Right lobe of liver (tissue), 6 donors: ENCODE results near the gene TOP3A. TPM values are rescaled to one million over a fixed set of nuclear protein-coding genes. Genes with fewer than 3 reads are reported as not detected.
A peak's percentile ranks its signal among the peaks of the same experiment; 100 is the strongest.

ENCODE experiments used
- ATAC-seq, 4 donors: fragments of 200-7000 bp; cut with Tn5 transposase; one replicate each; pipeline ENCODE4 v1.9.1; 2020; ENCODE audit warnings: mild to moderate bottlenecking in 4 of 4, moderate library complexity in 4 of 4
- DNase-seq, 3 donors: peaks; one replicate each; pipeline ENCODE4 v3.0.0-alpha.2; 2020
- H3K27ac ChIP-seq, 3 donors: fragments of 200-600 bp; one replicate each; pipeline ENCODE4 v1.8.0; 2022
- H3K27me3 ChIP-seq, 2 donors: fragments of 200-600 bp; one replicate each; pipeline ENCODE4 v1.8.0; 2022
- H3K36me3 ChIP-seq, 4 donors: fragments of 200-600 bp; sonication (generic) in 1 of 4; one replicate each; pipeline versions ENCODE4 v1.5.1 to v1.8.0; 2017 to 2022; ENCODE audit warnings: control low read depth in 1 of 4
- H3K4me1 ChIP-seq, 4 donors: fragments of 200-600 bp; sonication (generic) in 1 of 4; one replicate each; pipeline versions ENCODE4 v1.5.1 to v1.8.0; 2017 to 2022; ENCODE audit warnings: control low read depth in 1 of 4
- H3K4me3 ChIP-seq, 3 donors: fragments of 200-600 bp; one replicate each; pipeline ENCODE4 v1.8.0; 2022
- H3K9me3 ChIP-seq, 4 donors: fragments of 200-600 bp; sonication (generic) in 1 of 4; one replicate each; pipeline versions ENCODE4 v1.5.1 to v1.8.0; 2017 to 2022; ENCODE audit warnings: control low read depth in 1 of 4
- POLR2A ChIP-seq: fragments of 450-650 bp; IDR thresholded peaks from one replicate; pipeline ENCODE4 v1.6.1; 2017; ENCODE audit warnings: antibody characterized with exemption, mild to moderate bottlenecking
- WGBS: methylation state at CpG from one replicate; pipeline ENCODE4 v1.1.6; 2018; ENCODE audit warnings: low coverage, low lambda C conversion rate; ENCODE audit not compliant: insufficient coverage; ENCODE audit errors: missing lambda C conversion rate; 5-methylcytosine and 5-hydroxymethylcytosine counted together
- intact Hi-C, 2 donors: fragments of 100-400 bp; cut with DNase I; formaldehyde crosslinking; loops; one replicate each; pipeline versions ENCODE4 v1.11.2 to v1.14.1; 2022
- total RNA-seq, 6 experiments: library from RNA; depleted of rRNA in 2 of 6; stranded (reverse); fragments of >200 nt in 2 of 6; fragmentation: NEBNext Ultra II Directional in 3 of 6; extraction: Animal tissue kit (Norgen Biotek cat#: 25700) in 3 of 6; gene quantifications; one replicate each; pipeline versions ENCODE4 v1.1.0 to v1.2.4, GENCODE V29; 2016 to 2023
- TF ChIP-seq, protein P1 (sequence below), 4 donors: fragments of 200-600 bp in 3 of 4; fragments of 450-650 bp in 1 of 4; IDR thresholded peaks; one replicate each; pipeline versions ENCODE4 v1.5.1 to v1.8.0; 2016 to 2022; ENCODE audit warnings: antibody characterized with exemption in 4 of 4, mild to moderate bottlenecking in 2 of 4
- donor health status: DM: no; HTN: yes; CAD: no.
- donor health status: DM: no; HTN: no; CAD: no.
- donor health status: DM: no; HTN: no; CAD: no.
- donor health status: DM: no; HTN: yes; CAD: no.
- donor health status: DM: no; HTN: yes; CAD: no.

TOP3A gene
- total RNA-seq, 6 experiments from 2014 or later: 13.7 to 29.9 (median 20.7) TPM

DNA sequence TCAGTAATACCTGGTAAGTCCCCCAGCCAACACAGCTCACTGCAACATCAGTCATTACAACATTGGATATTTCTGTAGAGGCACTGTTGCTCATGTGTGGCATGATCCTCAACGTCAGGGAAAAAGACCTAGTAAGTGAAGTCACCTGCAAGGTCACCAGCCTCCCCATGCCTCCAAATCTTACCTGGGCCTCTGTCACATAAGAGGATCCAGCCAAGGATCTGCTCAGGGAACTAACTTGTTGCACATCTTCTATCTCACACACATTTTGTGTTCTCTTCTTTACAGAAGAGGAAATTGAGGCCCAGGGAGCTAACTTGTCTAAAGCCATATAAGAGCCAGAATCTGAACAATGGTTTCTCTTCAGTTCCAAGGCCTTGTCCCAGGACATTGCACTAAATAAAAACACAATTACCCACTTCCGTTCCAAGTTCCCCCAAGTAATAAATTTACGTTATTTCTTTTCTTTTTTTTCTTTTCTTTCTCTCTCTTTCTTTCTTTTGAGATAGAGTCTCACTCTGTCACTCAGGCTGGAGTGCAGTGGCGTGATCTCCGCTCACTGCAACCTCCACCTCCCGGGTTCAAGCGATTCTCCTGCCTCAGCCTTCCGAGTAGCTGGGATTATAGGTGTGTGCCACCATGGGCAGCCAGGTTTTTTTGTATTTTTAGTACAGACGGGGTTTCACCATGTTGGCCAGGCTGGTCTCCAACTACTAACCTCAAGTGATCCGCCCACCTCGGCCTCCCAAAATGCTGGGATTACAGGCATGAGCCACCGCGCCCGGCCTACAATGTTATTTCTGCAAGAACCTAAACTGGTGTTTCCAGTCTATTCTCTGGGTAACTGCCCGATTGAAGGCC lies 47.3 kb upstream of the TOP3A start:
- DNase-seq: no peak
- intact Hi-C loops: no loop called here
- H3K4me1 ChIP-seq: peaks cover 0 to 37% (median 15%) of the 10 kb centered on the region in 4 donors
- peak in 2 of 4 donors; percentile 7 to 12 for ATAC-seq
- 15% methylated on average over 9 of the region's 15 CpGs for WGBS
- H3K9me3 ChIP-seq: no peaks in the 10 kb centered on the region
- H3K4me3 ChIP-seq: peak overlapping the region; percentile 19 to 98 (median 90)
- H3K27ac ChIP-seq: peak overlapping the region; percentile 89 to 100 (median 100)
- peaks cover 0 to 19% (median 5%) of the 10 kb centered on the region in 4 donors for H3K36me3 ChIP-seq
- peak; percentile 49 for TF ChIP-seq POLR2A
- TF ChIP-seq, protein P1, sequence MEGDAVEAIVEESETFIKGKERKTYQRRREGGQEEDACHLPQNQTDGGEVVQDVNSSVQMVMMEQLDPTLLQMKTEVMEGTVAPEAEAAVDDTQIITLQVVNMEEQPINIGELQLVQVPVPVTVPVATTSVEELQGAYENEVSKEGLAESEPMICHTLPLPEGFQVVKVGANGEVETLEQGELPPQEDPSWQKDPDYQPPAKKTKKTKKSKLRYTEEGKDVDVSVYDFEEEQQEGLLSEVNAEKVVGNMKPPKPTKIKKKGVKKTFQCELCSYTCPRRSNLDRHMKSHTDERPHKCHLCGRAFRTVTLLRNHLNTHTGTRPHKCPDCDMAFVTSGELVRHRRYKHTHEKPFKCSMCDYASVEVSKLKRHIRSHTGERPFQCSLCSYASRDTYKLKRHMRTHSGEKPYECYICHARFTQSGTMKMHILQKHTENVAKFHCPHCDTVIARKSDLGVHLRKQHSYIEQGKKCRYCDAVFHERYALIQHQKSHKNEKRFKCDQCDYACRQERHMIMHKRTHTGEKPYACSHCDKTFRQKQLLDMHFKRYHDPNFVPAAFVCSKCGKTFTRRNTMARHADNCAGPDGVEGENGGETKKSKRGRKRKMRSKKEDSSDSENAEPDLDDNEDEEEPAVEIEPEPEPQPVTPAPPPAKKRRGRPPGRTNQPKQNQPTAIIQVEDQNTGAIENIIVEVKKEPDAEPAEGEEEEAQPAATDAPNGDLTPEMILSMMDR (IDR thresholded peaks at IDR 0.05): no peak
- no peaks in the 10 kb centered on the region for H3K27me3 ChIP-seq

DNA sequence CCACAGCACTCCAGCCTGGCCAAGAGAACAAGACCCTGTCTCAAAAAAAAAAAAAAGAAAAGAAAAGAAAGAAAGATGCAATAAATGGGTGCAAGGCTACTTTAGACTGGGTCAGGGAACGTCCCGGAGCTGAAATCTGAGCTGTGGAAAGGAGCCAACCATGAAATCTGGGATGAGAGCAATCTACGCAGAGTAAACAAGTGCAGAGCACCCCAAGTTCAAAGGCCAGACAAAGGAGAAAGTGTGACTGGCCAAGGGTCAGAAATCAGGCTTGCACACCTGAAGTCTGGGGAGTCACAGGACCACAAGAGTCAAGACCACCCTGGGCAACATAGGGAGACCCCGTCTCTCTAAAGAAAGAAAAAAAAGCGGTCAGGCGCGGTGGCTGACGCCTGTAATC lies 45.7 kb upstream of the TOP3A start:
- peak overlapping the region in 2 of 3 donors; percentile 90 to 98 for H3K4me3 ChIP-seq
- no peaks in the 10 kb centered on the region for H3K27me3 ChIP-seq
- intact Hi-C loops: no loop called here
- H3K9me3 ChIP-seq: no peaks in the 10 kb centered on the region
- H3K27ac ChIP-seq: peak overlapping the region; percentile 89 to 100 (median 100)
- TF ChIP-seq POLR2A: no peak
- TF ChIP-seq, protein P1 (IDR thresholded peaks at IDR 0.05): no peak
- 27% methylated on average over 5 of the region's 8 CpGs for WGBS
- ATAC-seq (peak; percentile 1 to 12 (median 4)), DNase-seq (peak in 1 of 3 donors; percentile 85)
- H3K4me1 ChIP-seq: peaks cover 0 to 41% (median 15%) of the 10 kb centered on the region in 4 donors
- peaks cover 0 to 26% (median 7%) of the 10 kb centered on the region in 4 donors for H3K36me3 ChIP-seq

DNA sequence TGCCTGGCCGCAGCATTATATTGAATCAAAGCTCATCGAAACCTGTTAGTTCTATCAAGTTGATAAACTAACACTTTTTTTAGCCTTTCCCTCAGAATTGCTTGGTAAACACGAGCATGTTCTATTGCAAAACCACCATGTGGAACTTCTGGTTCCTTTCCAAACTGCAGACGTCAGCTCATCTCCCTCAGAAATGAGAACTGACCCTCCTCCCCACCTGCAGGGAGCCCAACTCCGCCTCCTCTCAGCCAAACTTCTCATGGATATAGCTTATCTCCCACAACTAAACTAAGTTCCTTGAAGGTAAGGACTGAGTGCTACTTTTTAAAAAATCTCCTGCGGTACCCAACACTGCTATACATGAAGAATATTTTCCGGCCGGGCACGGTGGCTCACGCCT lies 41.8 kb upstream of the TOP3A start:
- H3K4me1 ChIP-seq: peaks cover 0 to 41% (median 11%) of the 10 kb centered on the region in 4 donors
- no peaks in the 10 kb centered on the region for H3K9me3 ChIP-seq
- intact Hi-C loops: no loop called here
- DNase-seq (peak; percentile 69 to 91 (median 79)), ATAC-seq (peak; percentile 74 to 86 (median 80))
- H3K27ac ChIP-seq: peak overlapping the region; percentile 75 to 100 (median 100)
- H3K27me3 ChIP-seq: no peaks in the 10 kb centered on the region
- peak overlapping the region; percentile 3 to 38 (median 23) for H3K4me3 ChIP-seq
- 30% methylated on average over 10 of the region's 10 CpGs for WGBS
- TF ChIP-seq, protein P1 (IDR thresholded peaks at IDR 0.05): no peak
- peak; percentile 15 for TF ChIP-seq POLR2A
- H3K36me3 ChIP-seq: peaks cover 0 to 57% (median 24%) of the 10 kb centered on the region in 4 donors

DNA sequence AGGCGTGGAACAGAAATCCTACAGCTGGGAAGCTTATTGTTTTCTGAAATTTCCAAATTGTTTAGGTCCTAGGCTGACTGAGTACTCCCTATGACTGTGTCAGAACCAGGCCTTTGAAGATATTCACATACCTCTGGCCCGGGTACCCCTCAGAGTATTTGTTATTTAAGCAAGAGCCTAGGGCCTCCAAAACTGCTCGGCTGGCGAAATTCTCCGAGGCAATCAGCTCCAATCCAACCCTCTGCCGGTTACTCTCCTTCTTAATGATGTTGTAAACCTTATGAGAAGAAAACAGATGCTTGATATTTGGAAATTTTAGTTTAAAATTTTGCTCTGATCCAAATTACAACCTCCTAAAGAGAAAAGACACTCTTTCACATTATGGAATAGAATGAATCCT lies 38.7 kb upstream of the TOP3A start:
- ATAC-seq: no peak
- Histone ChIP-seq H3K4me1 (peaks cover 0 to 25% (median 5%) of the 10 kb centered on the region in 4 donors), H3K9me3 (no peaks in the 10 kb centered on the region), H3K27me3 (no peaks in the 10 kb centered on the region), H3K36me3 (peaks cover 0 to 68% (median 33%) of the 10 kb centered on the region in 4 donors), H3K27ac (peak overlapping the region in 1 of 3 donors; percentile 14), H3K4me3 (no peak overlapping the region)
- 76% methylated on average over 6 of the region's 6 CpGs for WGBS
- no peak for DNase-seq
- TF ChIP-seq, protein P1 (IDR thresholded peaks at IDR 0.05): no peak
- TF ChIP-seq POLR2A: no peak
- intact Hi-C loops: no loop called here
